Liver (tissue), 9 donors: ENCODE results near the gene XXYLT1. TPM values are rescaled to one million over a fixed set of nuclear protein-coding genes. Genes with fewer than 3 reads are reported as not detected.

ENCODE experiments used
- DNase-seq: peaks from one replicate; pipeline ENCODE4 v3.0.0-alpha.2; 2017; ENCODE audit warnings: low spot score
- H3K27ac ChIP-seq, 2 donors: one replicate each; pipeline ENCODE4 v1.7.0; 2013; ENCODE audit warnings: inconsistent platforms in 2 of 2, low read length in 2 of 2, control low read depth in 1 of 2, low read depth in 1 of 2, mild to moderate bottlenecking in 1 of 2
- H3K27me3 ChIP-seq, 4 donors: one replicate each; pipeline versions ENCODE4 v1.6.1 to v1.7.0; 2013; ENCODE audit warnings: low read length in 3 of 4, inconsistent platforms in 1 of 4, mild to moderate bottlenecking in 1 of 4, moderate library complexity in 1 of 4; ENCODE audit not compliant: control insufficient read depth in 4 of 4, insufficient read depth in 4 of 4
- H3K36me3 ChIP-seq, 4 donors: one replicate each; pipeline versions ENCODE4 v1.6.1 to v1.7.0; 2013; ENCODE audit warnings: low read length in 3 of 4, mild to moderate bottlenecking in 3 of 4, low read depth in 1 of 4, moderate library complexity in 1 of 4; ENCODE audit not compliant: control insufficient read depth in 4 of 4, insufficient read depth in 3 of 4
- H3K4me1 ChIP-seq, 4 donors: one replicate each; pipeline versions ENCODE4 v1.6.1 to v1.7.0; 2013; ENCODE audit warnings: low read length in 3 of 4, mild to moderate bottlenecking in 3 of 4, moderate library complexity in 1 of 4; ENCODE audit not compliant: control insufficient read depth in 4 of 4, insufficient read depth in 4 of 4
- H3K4me3 ChIP-seq, 3 donors: one replicate each; pipeline versions ENCODE4 v1.6.1 to v1.7.0; 2013; ENCODE audit warnings: low read length in 3 of 3, control low read depth in 1 of 3, low read depth in 1 of 3, mild to moderate bottlenecking in 1 of 3
- H3K9ac ChIP-seq, 2 donors: one replicate each; pipeline ENCODE4 v1.7.0; 2013; ENCODE audit warnings: low read length in 2 of 2, mild to moderate bottlenecking in 2 of 2, moderate library complexity in 2 of 2, control low read depth in 1 of 2, low read depth in 1 of 2
- H3K9me3 ChIP-seq, 4 donors: one replicate each; pipeline versions ENCODE4 v1.6.1 to v1.7.0; 2013; ENCODE audit warnings: low read length in 3 of 4; ENCODE audit not compliant: control insufficient read depth in 4 of 4
- EGR1 ChIP-seq, 2 donors: IDR thresholded peaks; 2 replicates each; pipeline ENCODE4 v1.6.1; 2016 to 2018; ENCODE audit warnings: antibody characterized with exemption in 2 of 2, low read depth in 2 of 2
- FOXA1 ChIP-seq: IDR thresholded peaks from 2 replicates; pipeline ENCODE4 v1.6.1; 2016; ENCODE audit warnings: antibody characterized with exemption
- GABPA ChIP-seq, 2 donors: IDR thresholded peaks in 1 of 2; conservative IDR thresholded peaks in 1 of 2; 2 replicates each; pipeline ENCODE4 v1.6.1; 2016; ENCODE audit warnings: antibody characterized with exemption in 2 of 2, mild to moderate bottlenecking in 1 of 2, moderate library complexity in 1 of 2
- HNF4A ChIP-seq, 2 donors: conservative IDR thresholded peaks; 2 replicates each; pipeline ENCODE4 v1.6.1; 2016; ENCODE audit warnings: antibody characterized with exemption in 2 of 2, mild to moderate bottlenecking in 2 of 2
- HNF4G ChIP-seq: IDR thresholded peaks from 2 replicates; pipeline ENCODE4 v1.6.1; 2016; ENCODE audit warnings: antibody characterized with exemption
- RAD21 ChIP-seq, 2 donors: IDR thresholded peaks; 2 replicates each; pipeline ENCODE4 v1.6.1; 2016; ENCODE audit warnings: antibody characterized with exemption in 2 of 2, mild to moderate bottlenecking in 2 of 2
- RXRA ChIP-seq, 2 donors: IDR thresholded peaks; 2 replicates each; pipeline ENCODE4 v1.6.1; 2017 to 2018; ENCODE audit warnings: antibody characterized with exemption in 2 of 2, mild to moderate bottlenecking in 1 of 2
- SP1 ChIP-seq: IDR thresholded peaks from 2 replicates; pipeline ENCODE4 v1.6.1; 2018; ENCODE audit warnings: antibody characterized with exemption, mild to moderate bottlenecking
- YY1 ChIP-seq: IDR thresholded peaks from 2 replicates; pipeline ENCODE4 v1.6.1; 2016; ENCODE audit warnings: antibody characterized with exemption, mild to moderate bottlenecking
- WGBS: extraction: QIAGEN DNeasy Blood & Tissue Kit; methylation state at CpG from one replicate; pipeline ENCODE4 v1.1.7; 2013; 5-methylcytosine and 5-hydroxymethylcytosine counted together
- polyA plus RNA-seq, 2 donors: library from polyadenylated mRNA; stranded (reverse) in 1 of 2; unstranded in 1 of 2; fragments of 200-250 nt in 1 of 2; fragments of >200 nt in 1 of 2; fragmentation: Nextera tagmentation in 1 of 2; extraction: Ambion mirVana in 1 of 2; gene quantifications; one replicate each; pipeline versions ENCODE4 v1.2.1 to v1.2.3, GENCODE V29; 2013 to 2015
- total RNA-seq, 2 donors: library from RNA; depleted of rRNA; stranded (reverse); fragments of >200 nt; gene quantifications; one replicate each; pipeline ENCODE4 v1.2.3, GENCODE V29; 2014
- TF ChIP-seq, protein P1 (sequence below): fragments of 150-350 bp; IDR thresholded peaks from 2 replicates; pipeline ENCODE4 v1.5.1; 2017; ENCODE audit warnings: improper control_type of control experiment, low read depth, low read length; ENCODE audit not compliant: missing input control
- TF ChIP-seq, protein P2 (sequence below): IDR thresholded peaks from 2 replicates; pipeline ENCODE4 v1.6.1; 2016; ENCODE audit warnings: antibody characterized with exemption, mild to moderate bottlenecking
- donor health status: healthy.
- donor health status: healthy.
- donor health status: healthy.
- donor health status: healthy.
- donor health status: healthy.

The XXYLT1 gene
- total and polyA plus RNA-seq, 4 donors = 0.93 to 7.6 (median 2.8) TPM

DNA sequence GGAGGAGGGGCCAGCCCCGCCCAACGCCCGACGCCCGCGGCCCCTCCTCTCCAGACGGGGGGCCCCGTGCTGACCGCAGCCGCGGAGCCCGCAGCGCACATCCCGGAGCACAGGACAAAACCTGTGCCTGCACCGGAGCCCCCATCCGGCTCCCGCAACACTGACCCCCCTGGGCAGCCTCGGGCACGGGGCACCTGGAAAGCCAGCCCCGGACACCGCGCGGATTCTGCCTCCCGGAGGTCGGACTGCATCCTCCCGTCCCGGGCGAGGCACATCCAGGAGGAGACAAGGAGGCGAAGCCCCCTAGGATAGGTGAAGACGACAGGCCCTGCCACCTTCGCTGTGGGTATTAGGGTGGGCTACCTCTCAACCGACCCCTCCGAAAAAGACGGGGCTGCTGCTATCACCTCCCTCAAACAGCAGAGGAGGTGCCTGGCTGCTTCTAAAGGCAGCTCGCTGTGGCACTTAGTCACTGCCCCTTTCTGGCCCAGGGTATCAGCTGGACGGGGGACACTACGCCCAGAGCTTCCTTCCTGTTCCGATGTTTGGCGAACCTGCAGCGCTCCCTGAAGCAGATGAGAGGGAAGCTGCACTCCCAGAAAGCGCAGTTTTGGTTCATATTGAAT is 10.6 kb downstream of the XXYLT1 start:
- 8% methylated on average over 41 of the region's 41 CpGs for WGBS
- Histone ChIP-seq H3K9me3 (no peaks in the 10 kb centered on the region), H3K4me3 (peak overlapping the region; percentile 49 to 67 (median 65)), H3K36me3 (no peaks in the 10 kb centered on the region), H3K27ac (peak overlapping the region; percentile 42 to 53), H3K27me3 (no peaks in the 10 kb centered on the region), H3K9ac (peak overlapping the region; percentile 1 to 5), H3K4me1 (peaks cover 2 to 16% (median 8%) of the 10 kb centered on the region in 4 donors)
- DNase-seq = peak; percentile 39
- TF ChIP-seq FOXA1 = no peak
- TF ChIP-seq HNF4G = no peak
- no peak for TF ChIP-seq SP1

DNA sequence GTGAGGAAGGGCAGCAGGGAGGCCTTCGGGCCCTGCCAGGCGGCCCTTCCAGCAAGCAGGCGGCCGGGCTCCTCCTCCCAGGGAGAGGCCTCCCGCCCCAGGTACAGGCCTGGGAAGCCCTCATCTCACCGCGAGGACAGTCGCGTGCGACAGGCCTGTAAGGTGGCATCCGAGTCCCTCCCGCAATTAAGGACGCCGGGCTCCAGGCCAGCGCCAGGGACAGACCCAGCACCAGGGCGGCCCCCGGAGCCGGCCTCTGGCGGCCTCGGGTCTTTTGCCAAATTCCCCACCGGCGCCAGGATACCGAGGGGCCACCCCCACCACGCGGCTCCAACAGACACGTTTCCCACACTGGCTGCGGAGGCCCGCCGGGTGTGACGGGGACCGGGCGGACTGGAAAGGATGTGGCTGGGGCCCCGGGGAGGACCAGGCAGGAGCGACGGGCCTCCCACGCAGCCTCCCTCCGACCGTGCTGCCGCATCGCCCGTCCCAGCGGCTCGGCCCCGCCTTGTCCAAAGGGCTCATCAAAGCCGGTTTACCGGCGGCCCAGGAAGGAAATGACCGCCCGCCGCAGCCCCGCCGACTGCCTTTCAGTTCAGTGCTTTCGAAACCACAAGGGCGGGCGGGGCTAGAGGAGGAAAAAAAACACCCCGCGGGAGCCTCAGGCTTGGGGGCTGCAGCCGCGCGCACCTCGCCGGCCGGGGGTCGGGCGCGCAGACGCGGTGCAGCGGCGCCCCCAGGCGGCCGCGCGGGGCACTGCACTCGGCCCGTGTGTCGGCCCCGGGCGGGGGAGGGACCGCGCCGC is 11.3 kb downstream of the XXYLT1 start:
- Histone ChIP-seq H3K27me3 (no peaks in the 10 kb centered on the region), H3K4me3 (peak overlapping the region in 2 of 3 donors; percentile 65 to 67), H3K9me3 (no peaks in the 10 kb centered on the region), H3K9ac (peak overlapping the region; percentile 8 to 47), H3K4me1 (peaks cover 2 to 16% (median 8%) of the 10 kb centered on the region in 4 donors), H3K27ac (peak overlapping the region; percentile 74 to 78), H3K36me3 (no peaks in the 10 kb centered on the region)
- DNase-seq = peak; percentile 88
- TF ChIP-seq FOXA1 (no peak), EGR1 (IDR thresholded peaks at IDR 0.05; ENCODE audit: low read depth in 2 of 2) (peak in 1 of 2 donors; percentile 66), GABPA (IDR thresholded peaks at IDR 0.05 in 1 of 2, conservative IDR thresholded peaks at IDR 0.05 in 1 of 2) (peak in 1 of 2 donors; percentile 63), YY1 (peak; percentile 41), RAD21 (IDR thresholded peaks at IDR 0.05) (peak; percentile 43 to 60), HNF4A (conservative IDR thresholded peaks at IDR 0.05) (no peak), RXRA (IDR thresholded peaks at IDR 0.05) (peak in 1 of 2 donors; percentile 8)
- TF ChIP-seq, protein P1, sequence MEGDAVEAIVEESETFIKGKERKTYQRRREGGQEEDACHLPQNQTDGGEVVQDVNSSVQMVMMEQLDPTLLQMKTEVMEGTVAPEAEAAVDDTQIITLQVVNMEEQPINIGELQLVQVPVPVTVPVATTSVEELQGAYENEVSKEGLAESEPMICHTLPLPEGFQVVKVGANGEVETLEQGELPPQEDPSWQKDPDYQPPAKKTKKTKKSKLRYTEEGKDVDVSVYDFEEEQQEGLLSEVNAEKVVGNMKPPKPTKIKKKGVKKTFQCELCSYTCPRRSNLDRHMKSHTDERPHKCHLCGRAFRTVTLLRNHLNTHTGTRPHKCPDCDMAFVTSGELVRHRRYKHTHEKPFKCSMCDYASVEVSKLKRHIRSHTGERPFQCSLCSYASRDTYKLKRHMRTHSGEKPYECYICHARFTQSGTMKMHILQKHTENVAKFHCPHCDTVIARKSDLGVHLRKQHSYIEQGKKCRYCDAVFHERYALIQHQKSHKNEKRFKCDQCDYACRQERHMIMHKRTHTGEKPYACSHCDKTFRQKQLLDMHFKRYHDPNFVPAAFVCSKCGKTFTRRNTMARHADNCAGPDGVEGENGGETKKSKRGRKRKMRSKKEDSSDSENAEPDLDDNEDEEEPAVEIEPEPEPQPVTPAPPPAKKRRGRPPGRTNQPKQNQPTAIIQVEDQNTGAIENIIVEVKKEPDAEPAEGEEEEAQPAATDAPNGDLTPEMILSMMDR = peak; percentile 98
- TF ChIP-seq, protein P2, sequence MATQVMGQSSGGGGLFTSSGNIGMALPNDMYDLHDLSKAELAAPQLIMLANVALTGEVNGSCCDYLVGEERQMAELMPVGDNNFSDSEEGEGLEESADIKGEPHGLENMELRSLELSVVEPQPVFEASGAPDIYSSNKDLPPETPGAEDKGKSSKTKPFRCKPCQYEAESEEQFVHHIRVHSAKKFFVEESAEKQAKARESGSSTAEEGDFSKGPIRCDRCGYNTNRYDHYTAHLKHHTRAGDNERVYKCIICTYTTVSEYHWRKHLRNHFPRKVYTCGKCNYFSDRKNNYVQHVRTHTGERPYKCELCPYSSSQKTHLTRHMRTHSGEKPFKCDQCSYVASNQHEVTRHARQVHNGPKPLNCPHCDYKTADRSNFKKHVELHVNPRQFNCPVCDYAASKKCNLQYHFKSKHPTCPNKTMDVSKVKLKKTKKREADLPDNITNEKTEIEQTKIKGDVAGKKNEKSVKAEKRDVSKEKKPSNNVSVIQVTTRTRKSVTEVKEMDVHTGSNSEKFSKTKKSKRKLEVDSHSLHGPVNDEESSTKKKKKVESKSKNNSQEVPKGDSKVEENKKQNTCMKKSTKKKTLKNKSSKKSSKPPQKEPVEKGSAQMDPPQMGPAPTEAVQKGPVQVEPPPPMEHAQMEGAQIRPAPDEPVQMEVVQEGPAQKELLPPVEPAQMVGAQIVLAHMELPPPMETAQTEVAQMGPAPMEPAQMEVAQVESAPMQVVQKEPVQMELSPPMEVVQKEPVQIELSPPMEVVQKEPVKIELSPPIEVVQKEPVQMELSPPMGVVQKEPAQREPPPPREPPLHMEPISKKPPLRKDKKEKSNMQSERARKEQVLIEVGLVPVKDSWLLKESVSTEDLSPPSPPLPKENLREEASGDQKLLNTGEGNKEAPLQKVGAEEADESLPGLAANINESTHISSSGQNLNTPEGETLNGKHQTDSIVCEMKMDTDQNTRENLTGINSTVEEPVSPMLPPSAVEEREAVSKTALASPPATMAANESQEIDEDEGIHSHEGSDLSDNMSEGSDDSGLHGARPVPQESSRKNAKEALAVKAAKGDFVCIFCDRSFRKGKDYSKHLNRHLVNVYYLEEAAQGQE = no peak
- 3% methylated on average over 82 of the region's 82 CpGs for WGBS
